Stimulated activated CD8-positive, alpha-beta memory T cell treated with anti-CD3 and anti-CD28 coated beads, Interleukin-15, amount 100 ng/mL, for 4 hours (primary cell): Measurements from ENCODE around the gene FAM111A.
"Not testable (repeated sequence)": the region's sequence is repeated elsewhere in the genome, so short reads cannot be mapped to it uniquely, and the experiment has no call there.

Experiments used
- DNase-seq, 2 donors: peaks; one replicate each; pipeline ENCODE4 v3.0.0-alpha.2; 2020; ENCODE audit warnings: low read depth in 2 of 2

The FAM111A gene, protein sequence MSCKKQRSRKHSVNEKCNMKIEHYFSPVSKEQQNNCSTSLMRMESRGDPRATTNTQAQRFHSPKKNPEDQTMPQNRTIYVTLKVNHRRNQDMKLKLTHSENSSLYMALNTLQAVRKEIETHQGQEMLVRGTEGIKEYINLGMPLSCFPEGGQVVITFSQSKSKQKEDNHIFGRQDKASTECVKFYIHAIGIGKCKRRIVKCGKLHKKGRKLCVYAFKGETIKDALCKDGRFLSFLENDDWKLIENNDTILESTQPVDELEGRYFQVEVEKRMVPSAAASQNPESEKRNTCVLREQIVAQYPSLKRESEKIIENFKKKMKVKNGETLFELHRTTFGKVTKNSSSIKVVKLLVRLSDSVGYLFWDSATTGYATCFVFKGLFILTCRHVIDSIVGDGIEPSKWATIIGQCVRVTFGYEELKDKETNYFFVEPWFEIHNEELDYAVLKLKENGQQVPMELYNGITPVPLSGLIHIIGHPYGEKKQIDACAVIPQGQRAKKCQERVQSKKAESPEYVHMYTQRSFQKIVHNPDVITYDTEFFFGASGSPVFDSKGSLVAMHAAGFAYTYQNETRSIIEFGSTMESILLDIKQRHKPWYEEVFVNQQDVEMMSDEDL

DNA sequence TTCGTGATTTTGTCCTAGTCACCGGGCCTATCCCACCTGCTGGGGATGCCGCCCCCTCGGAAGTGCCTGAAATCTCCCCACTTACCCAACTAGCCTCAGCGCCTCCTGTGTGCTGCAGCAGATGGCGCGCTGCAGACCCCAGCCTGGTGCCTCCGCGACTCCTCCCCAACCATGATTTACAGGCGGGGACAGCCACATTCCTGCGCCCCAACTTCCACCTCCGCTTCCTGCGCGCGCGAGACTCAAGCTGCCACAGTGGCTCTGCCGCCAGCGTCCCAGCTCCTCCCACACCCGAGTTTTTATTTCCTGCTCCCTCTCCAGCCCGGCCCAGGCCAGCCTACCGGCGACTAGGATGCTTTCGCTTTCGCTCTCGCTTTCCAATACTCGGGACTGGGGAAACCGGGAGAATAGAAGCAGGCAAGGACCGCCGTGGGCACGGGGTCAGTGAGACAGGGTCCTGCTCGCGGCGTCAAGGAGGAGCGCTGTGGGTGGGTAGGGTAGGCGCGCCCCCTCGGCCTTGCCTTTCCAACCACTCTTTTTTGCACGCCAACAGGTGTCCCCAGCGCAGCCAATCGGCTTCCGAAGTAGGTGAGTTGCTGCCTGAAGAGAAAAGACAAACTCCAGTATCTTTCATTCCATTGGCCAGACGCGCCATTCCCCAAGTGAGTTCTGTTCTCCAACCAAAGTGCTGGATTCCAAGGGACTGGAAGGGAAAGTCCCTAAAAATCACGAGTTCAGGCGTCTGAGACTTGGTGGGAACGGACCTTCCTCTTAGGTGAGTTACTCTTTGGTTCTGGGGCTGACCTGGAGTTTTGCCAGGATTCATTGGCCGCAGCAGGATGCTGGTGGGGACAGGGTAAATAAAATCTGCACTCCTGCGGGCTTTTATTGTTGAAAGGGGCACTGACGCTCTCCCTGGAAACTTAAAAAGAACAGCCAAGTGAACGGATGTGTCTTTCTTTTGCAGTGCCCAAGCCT, at the start of gene FAM111A:
TSS of gene FAM111A (plus strand) at position 327 of the 978 bp plus-strand sequence. CDS start 6,017 bp downstream, outside the sequence.
- peak; percentile 66 to 75 for DNase-seq

DNA sequence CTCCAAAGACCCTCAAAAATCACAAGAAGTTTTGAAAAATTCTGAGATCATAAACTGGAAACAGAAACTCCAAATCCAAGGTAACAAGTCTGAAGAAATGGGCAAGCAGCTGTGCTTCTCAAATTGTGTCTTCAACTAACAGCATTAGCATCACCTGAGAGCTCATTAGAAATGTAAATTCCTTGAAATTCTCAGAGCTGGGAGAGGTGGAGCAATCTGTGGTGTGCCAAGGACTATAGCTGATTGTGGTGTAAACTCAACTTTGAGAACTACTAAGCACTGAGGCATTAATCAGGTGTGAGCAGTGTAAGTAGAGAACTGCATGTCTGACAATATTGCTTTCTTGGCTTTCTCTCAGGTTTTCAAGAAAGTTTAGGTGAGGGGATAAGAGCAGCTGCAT, 49.1 kb upstream of the FAM111A start:
- not testable (repeated sequence) for DNase-seq

DNA sequence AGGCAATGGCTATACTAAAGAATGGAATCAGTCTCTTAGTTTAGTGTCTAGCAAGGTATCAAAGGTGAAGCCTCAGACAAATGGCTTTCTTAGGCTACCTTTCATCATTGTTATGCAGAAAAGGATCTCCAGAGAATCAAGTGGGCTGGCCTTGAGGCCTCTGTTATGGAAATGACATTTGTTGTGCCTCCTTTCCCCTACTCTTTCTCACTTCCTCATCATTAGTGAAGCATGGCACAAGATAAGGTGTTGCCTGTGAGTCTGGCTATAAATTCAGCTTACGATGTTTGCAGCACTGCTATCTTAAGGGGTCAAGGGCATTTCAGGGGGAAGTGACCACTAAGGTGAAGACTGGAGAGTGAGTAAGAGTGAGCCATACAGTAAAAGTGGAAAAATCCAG, 47.4 kb upstream of the FAM111A start:
- not testable (repeated sequence) for DNase-seq

DNA sequence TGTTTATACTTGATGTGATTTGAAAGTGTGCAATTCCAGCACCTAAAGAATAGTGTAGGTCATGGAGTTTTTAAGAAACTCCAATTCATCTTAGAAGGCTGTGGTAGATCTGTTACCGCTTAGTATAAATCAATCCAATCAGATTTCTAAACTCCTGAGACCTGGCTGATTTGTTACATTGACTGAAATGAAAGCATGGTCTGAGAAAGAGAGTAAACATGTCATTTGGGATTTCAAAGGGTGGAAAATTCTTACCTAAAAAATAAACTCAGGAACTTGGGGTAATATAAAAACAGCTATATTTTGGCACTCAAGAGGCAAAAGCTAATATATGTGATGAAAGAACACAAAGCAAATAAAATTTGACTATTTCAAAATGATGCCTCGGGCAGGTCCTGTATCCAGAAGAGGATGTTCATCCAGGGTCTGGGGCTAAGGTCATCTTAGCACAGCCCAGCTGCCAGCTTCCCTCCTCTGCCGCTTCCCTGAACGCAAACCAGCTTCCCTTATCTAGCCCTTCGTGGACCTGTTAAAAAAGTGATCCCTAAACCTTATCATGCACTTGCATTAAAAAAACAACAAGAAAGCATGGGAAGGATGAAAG, 46.6 kb upstream of the FAM111A start:
- not testable (repeated sequence) for DNase-seq

DNA sequence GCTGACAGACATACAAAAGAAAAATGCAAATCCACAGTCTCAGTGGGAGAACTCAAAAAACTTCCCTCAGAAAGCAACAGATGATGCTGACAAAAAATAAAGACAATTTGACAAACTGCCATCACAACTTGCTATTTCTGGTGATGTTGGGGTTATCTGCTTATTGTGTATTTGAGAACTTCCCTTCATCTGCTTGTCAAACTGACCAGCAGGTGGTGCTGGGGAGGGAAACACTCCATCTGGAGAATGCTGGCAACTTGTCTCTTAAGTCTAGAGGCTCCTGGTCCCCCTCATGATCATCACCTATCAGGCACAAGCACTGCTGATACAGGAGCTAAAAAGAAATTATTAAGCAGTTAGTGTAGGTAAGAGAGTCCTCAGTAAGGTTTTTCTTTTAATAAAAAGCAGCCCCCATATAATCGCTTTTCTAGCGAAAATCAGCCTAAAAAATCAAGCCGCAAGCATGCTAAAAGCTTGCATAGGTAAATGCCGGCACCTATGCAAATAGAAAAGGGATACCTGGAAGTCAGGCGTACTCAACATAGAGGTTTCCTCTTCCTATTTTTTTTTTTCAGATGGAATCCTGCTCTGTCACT, 45.4 kb upstream of the FAM111A start:
- DNase-seq = peak in 1 of 2 donors; percentile 31

DNA sequence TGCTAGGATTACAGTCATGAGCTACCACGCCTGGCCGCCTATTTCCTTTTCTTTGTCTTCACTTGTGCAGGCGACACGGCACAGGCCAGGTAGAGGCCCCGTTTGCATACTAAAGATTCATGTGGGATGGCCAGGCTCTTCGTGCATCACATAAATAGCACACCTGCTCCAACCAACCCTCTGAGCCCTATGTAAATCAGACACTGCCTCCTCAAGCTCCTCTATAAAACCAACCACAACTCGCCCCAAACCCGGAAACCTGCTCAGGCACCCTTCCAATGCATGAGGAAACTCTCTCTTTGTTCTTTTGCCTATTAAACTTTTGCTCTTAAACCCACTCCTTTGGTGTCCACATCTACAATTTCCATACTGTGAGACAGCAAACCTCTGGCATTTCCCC, 44.7 kb upstream of the FAM111A start:
- not testable (repeated sequence) for DNase-seq

DNA sequence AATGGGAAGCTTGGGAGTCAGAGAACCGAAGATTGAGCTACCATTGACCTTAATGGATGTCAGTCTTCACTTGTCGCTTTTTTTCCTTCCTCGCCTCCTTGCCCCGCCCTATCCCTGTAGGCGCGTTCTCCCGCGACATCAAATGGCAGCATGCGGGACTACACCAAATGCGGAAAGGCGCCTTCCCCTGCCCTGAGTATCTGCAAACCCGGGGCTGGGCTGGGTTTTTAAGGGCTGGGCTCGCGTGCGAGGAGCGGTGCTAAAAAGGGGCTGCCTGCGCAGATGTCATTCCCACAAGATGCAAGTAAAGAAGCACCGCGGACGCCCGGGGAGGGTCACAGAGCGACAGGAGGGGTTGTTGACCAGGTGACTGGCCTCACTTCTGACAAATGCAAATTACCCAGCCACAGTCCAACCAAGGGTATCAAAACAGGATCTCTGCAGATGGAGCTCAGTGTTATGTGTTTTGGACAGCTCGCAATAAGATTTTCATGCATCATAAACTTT, 40.3 kb upstream of the FAM111A start:
- no peak for DNase-seq

DNA sequence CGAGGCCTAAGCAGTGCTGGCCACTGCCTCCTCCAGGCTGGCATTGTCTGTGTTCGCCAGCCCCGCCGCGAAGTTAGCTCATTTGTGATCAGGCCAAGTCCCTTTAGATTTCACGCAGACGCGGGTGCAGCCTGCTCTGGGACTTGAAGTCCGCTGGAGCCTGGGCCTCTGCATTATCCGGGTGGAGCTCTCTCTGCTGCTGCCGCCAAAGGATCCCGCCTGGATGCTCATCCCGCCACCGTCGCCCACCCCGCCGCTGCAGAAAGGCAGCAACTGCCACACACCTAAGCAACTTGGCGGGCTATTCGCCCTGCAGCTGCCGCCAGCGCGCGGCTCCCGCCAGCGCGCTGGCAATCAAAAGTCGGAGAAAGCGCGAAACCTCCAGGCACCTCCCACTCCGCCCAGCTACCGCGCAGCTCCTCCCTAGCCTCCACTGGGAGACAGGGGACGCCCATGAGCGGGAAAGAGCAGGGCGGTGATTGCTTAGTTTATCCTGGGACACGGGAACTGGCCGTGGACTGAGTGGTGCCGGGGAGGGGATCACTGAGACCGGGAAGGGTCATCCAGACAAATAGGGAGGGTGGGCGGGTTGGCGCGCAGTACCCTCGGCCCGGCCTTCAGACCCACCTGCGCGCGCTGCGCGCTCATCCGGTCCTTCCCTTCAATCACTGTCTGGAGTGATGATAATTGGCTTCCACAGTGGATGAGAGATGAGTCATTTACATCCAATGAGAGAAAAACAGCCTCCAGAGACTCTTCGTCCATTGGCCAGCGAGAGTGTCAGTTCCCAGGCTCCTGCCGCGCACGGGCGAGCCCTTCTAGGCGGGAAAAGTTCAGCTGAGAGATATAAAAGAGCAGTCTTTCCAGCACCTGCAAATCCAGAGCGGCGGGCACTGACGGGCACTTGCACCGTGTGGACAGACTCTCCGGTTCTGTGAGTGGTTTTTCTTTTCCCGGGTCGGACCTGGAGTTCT, 36.0 kb upstream of the FAM111A start, which contains the start of gene FAM111B:
TSS of gene FAM111B (plus strand) at position 875 of the 974 bp plus-strand sequence. CDS start 2,389 bp downstream, outside the sequence.
- no peak for DNase-seq

DNA sequence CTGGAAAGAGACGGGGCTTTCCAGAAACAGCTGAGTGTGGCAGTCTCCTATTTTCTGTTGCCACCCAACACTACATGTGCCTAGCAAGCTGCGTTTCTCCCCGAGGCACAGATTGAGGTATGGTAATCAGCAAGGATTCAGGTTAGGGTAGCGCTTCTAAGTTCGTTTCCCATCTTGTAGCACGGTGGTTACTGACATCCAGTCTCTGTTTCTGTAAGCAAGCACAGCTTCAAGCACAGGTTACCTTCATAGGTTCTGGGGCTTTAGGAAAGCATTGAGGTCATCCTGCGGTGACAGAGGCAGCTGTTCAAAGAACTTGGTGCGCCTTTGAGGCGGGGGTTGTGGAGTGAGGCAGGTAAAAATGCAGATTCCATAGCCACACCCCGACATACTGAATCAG, 34.9 kb upstream of the FAM111A start:
- not testable (repeated sequence) for DNase-seq

DNA sequence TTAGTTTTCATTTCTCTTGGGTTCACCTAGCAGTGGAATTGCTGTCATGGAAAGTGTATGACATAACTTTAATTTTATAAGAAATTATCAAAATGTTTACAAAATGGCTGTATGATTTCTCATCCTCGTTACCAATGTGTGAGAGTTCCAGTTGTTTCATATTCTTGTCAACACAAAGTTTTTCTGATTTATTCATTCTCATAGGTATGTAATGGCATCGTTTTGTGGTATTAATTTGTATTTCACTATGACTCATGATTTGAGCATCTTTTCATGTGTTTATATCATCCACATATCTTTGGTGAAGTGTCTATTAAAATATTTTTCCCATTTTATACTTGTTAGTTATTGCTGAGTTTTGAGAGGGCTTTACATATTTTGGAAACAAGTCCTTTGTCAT, 30.2 kb upstream of the FAM111A start:
- DNase-seq = no peak

DNA sequence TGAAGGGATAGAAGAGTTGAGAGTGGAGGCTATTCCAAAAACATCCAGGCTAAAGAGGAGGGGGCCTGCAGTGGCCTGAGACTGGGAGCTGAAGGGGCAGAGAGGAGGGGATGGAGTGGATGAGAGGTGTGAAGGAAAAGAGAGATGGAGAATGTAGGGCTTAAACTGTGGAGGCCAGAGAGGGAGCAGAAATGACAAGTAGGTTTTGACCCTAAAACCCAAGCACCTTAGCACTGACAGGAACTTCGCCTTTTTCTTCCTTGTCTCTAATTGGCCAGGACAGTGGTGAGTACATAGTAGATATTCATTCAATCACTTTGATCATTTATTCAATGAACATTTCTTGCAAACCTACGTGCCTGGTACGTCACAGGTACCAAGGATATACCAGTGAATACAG, 28.3 kb upstream of the FAM111A start:
- DNase-seq = no peak

DNA sequence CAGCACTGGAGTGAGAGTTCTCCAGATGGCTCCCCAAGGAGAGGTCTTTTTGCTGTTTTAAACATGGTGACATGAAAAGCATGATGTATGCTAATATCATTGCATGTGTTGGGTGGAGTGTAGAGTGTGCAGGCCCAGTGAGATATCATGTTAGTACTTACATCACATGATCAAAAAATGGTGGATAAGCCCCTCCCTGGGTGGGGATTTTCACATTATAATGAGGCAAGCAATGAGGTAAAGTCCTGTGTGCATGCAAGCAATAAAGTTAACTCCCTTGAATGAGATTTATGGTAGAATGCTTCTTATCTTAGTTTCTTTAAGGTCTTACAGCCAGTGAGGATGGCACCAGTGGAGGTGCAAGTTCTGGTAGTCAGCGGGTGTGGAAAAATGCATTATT, 27.1 kb upstream of the FAM111A start:
- DNase-seq = no peak

DNA sequence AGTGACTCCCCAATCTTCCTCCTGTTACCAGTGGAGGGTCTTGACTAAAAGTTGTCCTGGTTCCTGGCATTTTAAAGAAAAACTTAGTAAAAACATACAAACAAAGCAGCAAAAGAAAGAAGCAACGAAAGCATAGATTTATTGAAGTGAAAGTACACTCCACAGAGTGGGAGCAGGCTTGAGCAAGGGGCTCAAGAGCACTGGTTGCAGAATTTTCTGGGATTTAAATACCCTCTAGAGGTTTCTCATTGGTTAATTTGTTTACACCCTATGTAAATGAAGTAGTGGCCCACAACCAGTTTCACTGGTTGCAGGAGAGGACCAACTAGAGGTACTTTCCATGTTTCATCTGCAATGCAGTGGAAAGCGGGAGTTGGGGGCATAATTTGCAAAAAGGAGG, 24.9 kb upstream of the FAM111A start:
- no peak for DNase-seq

DNA sequence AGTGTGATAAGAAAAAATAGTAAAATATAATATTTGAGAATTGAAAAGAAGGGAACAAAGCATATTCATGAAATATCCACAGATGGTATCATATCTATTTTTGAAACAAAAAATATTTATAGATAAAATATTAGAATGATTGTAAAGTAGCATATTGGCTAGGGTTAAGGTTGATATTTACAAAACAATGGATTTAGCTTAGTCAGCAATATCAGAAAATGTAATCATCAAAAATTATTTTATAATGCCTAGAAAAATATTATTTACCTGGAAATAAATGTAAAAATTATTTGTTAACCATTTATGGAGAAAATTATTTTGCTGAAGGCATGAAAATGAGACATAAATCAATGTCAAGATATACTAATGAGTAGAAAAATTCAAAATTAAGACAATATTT, 22.8 kb upstream of the FAM111A start:
- no peak for DNase-seq

DNA sequence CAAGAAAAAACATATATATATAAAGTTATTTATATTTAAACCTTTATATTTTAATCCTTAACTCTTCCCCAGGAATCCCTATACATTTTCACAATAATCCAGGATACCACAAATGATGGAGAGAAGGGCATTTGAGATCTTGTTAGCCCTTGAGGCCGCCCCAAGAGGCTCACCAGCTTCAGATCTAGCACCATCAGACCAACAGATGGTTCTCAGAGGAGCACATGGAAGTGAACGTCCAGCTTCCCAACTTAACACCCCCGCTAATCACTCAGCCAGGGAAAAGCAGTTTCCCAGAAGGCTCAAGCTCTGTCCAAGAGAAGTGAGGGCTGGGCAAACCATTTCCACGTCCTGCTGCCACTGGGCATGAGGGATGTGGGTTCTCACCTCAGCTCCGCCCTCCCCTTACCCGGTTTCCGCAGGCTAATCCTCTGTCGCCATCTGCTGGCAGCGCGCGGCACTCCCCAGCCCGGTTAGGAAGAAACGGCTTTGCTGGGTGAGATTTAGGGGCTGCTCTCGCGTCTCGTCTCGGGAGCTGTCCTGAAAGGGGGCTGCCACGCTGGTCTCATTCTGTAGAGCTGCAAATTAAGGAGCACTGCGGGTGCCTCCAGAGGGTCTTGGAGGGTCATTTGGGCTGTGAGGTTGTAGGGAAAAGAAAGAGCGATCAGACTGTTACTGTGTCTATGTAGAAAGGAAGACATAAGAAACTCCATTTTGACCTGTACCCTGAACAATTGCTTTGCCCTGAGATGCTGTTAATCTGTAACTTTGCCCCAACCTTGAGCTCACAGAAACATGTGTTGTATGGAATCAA, 6.8 kb upstream of the FAM111A start:
- peak; percentile 68 to 70 for DNase-seq

DNA sequence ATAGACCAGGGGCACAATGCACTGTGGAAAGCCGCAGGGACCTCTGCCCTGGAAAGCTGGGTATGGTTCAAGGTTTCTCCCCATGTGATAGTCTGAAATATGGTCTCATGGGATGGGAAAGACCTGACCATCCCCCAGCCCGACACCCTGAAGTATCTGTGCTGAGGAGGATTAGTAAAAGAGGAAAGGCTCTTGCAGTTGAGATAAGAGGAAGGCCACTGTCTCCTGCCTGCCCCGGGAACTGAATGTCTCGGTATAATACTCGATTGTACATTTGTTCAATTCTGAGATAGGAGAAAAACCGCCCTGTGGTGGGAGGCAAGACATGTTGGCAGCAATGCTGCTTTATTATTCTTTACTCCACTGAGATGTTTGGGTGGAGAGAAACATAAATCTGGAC, 6.1 kb upstream of the FAM111A start:
- not testable (repeated sequence) for DNase-seq

DNA sequence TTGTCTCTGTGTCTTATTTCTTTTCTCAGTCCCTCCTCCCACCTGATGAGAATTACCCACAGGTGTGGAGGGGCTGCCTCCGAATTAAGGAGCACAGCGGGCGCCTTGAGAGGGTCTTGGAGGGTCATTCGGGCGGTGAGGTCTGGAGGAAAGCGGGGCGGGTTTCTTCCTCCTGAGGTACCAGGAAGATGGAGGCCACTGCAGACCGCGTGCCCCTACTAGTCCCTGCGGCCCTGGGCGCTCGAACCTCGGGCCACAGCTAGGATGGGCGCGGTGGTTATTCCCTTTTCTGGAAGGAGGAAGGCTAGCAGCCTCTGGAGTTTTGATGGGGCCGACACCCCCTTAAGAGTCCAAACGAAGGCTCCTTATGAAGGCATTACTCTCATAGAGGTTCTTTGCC, 5.5 kb upstream of the FAM111A start:
- no peak for DNase-seq

DNA sequence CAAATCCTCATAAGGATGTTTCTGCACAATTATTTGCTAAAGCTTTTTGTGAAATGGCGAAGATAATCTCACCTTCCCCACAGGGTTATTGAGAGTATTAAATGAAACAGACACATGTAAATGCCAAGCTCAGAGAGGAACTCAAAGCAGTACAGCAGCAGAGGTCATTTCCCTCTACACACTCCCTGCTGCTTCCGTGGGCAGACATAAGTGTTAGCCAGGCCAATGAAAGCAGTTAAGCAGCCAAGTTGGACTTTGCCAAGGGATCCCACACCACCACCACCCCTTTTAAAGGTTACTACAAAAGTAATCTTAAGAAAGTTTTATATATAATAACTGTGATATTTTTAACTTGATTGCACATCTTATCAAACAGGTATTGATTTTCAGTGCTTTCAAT, 4.0 kb upstream of the FAM111A start:
- DNase-seq = no peak

DNA sequence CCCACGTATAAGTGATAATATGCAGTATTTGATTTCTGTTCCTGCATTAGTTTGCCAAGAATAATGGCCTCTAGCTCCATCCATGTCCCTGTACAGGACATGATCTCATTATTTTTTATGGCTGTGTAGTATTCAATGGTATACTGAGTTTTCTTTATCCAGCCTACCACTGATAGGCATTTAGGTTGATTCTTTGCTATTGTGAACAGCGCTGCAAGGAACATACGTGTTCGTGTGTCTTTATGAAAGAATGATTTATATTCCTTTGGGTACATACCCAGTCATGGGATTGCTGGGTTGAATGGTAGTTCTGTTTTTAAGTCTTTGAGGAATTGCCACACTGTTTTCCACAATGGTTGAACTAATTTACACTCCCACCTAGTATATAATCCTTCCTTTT, 1.5 kb upstream of the FAM111A start:
- DNase-seq = no peak
